GM18508 (cell line): ENCODE measurements around the gene UBAC2.
"Not testable (repeated sequence)": the region's sequence is repeated elsewhere in the genome, so short reads cannot be mapped to it uniquely, and the experiment has no call there.

Experiments
- ATAC-seq: cut with Tn5 transposase; IDR thresholded peaks from one replicate; pipeline ENCODE4 v1.9.1; 2021; ENCODE audit warnings: moderate number of reproducible peaks; ENCODE audit not compliant: insufficient read depth, unreplicated experiment

Gene UBAC2

DNA sequence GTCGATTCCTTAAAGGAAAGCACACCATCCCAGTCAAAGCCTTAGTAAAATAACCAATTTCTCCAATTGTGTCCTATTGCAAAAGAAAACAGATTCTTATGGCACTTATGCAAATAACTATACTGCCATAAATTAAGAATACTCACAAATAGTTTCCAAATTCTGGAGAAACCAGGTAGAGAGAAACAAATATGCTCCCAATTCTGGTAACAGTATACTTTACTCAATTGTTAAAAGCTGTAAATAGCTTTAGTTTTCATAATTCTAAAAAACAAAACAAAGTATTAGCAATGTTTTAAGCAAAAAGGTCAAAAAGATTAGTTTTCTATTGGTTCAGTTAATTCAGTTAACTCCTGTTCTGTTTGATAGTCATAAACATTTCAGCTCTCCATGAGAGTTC lies 18.2 kb upstream of the UBAC2 start:
- no peak for ATAC-seq

DNA sequence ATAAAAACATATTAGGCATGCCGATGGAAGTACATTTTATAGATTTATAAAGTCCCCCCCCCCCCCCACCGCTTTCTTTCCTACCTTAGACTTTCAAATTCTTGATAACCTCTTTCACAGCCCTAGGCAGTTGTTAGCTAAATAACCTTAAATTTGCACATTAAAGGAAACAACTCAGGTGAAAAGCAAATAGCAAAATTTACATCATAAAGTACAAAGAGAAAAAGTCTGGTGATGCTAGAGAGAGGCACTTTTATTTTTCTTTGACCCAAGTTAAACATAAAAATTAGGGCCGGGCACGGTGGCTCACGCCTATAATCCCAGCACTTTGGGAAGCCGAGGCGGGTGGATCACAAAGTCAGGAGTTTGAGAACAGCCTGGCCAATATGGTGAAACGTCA lies 15.0 kb upstream of the UBAC2 start:
- no peak for ATAC-seq

DNA sequence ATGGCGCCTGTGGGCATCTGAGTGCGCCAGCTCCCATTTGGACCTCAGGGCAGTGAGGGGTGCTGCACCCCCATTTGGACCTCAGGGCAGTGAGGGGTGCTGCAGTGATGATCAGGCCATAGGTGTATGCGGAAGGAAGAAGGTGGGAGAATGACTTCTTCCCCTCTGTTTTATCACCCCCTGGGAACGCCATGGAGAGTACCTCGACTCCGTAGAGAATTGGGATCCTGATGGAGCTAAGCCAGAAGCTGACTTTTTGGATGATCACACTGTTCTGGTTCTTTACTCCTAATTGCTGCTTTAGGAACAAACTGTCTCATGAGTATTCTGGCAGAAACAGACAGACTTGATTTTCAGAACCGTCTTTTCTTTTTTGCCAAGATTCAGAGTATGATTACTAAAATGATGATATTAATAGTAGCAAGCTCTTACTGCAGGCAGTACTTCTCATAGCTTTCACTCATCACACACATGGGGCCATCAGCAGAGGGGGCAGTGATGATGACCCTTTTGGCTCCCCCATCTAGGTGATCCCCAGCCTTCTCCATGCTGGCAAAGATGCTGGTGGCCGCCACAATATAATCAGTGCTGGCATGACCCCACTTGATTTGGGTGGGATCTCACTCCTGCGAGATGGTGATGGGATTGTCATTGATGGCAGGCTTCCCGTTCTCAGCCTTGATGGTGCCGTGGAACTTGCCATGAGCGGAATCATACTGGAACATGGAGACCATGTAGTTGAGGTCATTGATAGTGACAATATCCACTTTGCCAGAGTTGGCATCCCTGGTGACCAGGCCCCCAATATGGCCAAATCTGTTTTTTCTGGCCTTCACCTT lies 10.3 kb upstream of the UBAC2 start:
- no peak for ATAC-seq

DNA sequence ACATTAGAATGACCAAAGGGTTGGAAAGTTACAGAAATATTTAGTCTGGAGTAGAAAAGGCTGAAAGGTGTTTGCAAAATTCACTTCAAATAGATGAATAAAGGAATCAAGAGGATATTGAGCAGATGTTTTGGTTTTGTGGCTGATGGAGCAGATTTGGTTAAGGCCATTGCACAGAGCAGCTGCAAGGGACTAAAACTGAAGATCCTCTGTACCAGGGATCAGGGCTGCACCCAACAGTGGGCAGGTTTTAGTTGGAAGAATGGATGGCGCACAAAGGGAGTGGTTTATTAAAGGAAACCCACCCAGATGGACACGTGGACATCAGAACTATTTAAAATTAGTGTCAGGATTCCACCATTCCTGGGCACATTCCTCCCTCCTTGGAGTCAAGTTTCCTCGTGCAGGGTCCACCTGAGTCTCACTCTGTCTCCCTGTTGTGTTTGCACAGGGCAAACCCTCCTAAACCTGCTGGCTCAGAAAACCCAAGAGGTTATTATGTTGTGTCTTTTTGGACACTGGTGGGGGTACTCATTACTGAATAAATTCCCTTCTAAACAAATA lies 9.2 kb upstream of the UBAC2 start:
- ATAC-seq = no peak

DNA sequence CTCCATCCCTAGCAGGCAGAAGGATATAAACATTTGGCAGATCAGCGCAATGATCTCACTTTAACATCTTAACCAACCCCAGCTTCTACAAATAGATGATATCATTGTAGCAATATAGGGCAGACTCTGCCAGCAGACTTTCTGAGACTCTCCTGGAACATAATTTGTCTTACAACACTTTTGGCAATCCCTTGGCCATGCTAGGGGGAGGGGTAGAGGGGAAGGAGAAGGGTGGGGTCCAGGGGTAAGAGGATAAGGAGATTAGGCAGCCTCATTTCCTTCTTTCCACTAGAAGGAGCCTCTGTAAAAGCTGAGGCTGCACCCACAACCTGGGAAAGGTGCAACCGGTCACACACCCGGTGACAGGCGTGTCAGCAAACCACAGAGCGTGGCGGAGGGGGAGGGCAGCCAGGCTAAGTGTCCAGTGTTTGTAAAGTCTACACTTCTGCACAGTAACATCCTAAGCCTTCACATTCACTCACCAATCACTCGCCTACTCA lies 8.7 kb upstream of the UBAC2 start:
- ATAC-seq = no peak

DNA sequence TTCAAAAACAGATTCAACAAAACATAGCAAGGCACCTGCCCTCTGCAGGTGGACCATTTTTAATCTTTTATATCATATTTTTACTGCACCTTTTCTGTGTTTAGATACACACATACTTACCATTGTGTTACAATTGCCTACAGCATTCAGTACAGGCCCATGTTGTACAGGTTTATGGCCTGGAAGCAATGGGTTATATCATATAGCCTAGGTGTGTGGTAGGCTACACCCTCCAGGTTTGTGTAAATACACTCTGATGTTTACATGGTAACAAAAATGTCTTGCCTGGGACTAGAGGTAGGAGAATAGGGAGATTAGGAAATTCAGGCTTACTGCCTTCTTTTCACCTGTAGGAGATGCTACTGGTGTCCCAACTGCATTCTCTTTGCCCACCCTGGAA lies 8.2 kb upstream of the UBAC2 start:
- no peak for ATAC-seq

DNA sequence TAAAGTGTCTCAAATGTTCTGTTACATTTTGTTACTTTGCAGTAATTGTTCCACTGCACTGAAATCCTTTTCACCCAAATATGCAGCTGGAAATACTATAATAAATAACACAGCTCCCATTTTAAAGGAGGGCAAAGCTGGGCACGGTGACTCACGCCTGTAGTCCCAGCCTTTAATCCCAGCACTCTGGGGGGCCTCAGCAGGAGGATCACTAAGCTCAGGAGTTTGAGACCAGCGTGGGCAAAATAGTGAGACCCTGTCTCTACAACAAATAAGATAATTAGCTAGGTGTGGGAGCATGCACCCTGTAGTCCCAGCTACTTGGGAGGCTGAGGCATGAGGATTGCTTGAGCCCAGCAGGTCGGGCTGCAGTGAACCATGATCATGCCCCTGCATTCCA lies 7.5 kb upstream of the UBAC2 start:
- ATAC-seq = no peak

DNA sequence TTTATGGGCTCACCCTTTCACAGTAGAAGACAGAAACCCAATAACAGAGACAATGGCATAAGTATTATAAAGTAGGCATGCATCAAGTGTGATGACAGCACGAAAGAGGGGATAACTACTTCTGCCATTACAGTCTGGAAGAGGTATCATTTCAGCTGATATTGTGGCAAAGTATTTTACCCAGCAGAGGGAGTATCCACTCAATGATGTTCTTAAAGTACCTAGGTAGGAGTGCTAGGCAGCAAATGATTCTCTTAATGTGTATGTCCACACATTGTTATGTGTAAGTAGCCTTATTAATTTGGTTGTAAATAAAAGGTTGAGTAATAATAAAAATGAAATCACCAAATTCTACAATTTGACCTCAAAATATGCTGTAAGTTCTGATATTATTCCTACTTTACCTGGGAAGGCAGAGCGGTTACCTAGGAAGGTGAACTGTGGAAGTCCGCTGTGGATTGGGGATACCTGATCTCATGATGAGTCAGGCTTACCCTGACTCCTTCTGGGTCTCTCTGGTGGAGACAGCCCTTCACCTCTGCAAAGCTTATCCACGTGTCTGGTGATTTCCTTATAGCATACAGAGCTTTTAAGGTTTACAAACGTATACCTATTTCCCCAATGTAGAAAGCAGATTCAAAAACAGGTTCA lies 4.1 kb upstream of the UBAC2 start:
- no peak for ATAC-seq

DNA sequence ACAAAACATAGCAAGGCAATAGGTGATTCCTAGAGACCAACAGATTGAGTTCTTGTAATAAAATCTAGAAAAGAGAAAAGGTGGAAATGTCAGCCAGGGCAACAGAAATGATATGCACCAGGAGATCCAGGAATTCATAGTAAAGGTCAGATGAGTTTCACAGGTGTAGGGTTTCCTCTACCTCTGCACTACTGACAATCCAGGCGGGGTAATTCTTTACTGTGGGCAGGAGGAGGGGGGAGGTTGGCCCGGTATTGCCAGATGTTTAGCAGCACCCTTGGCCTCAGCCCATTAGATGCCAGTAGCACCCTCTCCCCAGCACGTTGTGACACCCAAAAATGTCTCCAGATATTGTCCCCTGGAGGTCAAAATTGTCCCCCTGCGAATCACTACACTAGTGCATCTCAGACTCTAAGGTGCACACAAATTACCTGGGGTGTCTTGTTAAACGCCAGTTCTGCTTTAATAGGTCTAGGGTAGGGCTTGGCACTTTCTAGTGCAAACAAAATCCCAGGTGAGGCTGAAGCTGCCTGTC lies 3.5 kb upstream of the UBAC2 start:
- no peak for ATAC-seq

DNA sequence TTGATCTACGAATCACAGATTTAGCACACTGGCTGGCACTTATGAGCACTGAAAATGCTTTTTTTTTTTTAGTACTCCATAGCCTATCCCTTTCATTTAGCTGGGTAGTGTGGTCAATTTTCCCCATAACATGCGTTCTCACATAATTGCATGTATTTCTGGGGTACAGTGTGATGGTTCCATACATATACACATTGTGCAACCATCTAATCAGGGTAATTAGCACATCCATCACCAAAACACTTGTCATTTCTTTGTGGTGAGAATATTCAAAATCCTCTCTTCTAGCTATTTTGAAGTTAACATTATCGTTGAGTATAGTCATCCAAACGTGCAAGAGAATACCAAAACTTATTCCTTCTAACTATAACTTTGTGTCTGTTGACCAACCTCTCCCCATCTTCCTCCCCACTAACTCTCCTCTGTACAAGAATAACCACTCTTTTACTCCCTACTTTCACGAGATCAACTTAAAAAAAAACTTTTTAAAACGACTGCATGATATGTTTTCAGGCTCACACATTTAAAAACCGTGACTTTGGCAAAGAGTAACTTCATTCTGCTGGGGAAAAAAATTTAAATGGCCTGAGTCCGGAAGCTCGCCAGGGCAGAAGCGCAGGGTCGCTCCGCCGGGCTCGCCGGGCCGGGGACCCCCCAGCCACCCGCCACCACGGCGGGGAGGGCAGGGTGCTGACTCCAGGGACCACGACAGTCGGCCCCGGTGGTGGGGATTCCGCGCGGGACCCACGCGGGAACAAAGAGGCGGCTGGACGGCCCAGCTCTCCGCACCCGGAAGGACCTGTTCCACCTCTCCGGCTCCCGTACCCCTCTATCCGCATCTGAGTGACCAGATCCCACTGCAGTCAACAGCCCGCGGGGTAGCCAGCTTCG lies 868 bp upstream of the UBAC2 start:
- ATAC-seq = no peak

DNA sequence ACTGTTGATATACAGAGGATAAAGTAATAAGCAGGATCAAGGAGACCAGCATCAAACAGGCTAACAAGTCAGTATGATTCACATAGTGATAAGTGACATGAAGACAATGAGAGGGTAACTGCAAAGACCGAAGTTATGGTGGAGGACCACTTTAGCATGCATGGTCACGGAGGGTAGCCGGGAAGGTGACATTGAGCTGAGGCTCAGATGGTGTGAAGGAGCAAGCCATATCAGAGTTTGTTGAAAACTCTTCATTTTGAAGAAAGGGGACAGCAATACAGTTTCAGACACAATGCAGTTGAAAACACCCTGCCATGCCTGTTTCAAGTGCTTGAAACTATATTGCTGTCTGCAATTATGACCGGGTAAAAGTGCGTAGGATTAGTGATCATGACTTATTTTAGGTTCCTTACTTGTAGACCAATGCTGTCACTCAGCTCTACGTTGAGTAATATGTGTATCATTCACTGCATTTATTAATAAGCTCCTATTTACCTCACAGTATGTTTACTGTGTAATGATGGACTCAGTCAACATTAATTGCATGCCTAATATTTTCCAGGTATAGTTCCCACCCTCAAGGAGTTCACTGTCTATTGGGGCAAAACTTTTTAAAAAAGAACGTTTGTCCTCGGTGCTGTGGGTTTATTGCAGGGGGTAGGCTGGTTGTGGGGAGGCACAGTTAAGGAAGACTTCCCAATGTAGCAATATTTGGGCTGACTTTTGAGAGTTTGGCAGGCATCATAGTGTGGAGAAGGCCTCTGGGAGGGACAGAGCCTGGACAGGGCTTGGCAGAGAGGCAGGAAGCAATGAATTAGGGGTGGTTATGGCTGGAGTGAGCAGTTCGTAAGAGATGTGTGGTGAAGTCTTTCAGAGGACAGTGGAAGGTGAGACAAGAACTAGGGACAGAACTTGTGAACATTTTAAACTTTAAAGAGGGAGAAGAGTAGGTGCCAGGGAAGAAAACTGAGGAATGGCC lies 3.2 kb downstream of the UBAC2 start:
- ATAC-seq = no peak

DNA sequence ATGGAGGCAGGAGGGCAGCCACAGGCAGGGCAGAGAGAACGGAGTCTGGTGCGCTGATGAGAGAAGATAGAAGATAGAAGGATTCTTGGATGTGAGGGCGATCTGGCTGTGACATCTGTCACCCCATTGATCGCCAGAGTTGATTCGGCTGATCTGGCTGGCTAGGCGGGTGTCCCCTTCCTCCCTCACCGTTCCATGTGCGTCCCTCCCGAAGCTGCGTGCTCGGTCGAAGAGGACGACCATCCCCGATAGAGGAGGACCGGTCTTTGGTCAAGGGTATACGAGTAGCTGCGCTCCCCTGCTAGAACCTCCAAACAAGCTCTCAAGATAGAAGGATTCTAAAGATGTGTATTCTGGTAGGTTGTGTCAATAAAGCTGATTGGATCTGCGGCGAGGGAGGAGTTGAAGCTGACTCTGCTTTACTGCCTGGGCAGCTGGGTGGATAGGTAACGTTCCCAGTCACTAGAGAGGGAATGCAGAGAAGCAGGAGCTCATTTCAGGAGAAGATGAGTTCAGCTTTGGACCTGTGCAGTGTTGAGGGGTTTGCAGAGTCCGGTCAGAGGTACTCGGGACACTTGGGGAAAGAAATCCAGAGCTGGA lies 5.1 kb downstream of the UBAC2 start:
- no peak for ATAC-seq

DNA sequence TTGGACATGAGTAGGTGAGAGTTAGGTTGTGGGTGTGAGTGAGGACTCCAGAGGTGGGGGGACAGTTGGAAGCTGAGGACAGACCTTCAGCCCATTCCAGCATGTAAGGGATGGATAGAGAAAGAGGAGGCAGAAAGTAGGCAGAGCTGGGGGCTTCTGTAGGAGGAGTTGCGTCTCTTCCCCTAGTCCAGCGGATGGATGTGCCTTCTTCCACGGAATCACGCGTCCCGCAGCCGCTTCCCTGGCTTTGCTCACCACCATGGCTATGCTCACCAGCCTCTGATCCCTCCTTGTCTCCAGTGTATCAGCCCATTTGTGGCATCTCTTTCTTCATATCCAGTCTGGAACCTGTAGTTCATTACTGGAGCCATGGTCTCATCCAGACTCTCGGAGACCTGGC lies 5.6 kb downstream of the UBAC2 start:
- no peak for ATAC-seq

DNA sequence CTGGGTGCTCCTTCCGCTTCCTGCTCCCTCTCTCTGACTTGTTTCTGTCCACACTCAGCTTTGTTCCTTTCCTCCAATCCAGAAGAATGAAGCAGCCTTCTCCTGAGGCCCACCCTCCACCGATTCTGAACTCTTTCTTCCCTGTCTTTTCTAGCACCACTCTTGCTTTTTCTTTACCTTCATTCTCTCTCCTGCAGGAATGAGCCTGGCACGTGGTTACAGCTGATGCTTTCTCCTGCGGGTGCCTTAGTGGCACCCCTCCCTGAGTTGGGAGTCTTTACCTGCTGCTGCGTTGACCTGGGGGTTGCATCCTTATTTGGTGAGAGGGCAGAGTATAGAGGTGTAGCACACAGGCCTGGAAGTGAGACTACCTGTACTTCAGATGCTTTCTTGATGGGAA lies 6.2 kb downstream of the UBAC2 start:
- ATAC-seq = no peak

DNA sequence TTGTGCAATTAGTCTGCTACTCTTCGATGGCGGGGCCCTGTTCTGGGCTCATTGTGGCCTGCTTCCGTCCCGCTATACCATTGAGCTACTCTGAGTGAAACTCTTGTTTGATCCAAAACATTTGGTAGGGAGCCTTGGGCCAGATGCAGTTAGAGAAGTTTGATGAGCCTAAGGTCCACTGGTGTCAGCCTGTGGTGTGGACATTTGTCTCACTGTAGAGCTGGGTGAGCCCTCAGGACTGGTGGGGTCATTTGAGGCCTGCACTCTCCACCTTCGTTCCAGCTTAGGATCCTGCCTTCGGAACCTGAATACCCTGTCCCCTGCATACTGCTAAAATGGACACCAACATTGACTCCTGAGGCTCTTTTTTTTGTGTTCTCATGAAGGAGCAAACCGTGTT lies 6.9 kb downstream of the UBAC2 start:
- no peak for ATAC-seq

DNA sequence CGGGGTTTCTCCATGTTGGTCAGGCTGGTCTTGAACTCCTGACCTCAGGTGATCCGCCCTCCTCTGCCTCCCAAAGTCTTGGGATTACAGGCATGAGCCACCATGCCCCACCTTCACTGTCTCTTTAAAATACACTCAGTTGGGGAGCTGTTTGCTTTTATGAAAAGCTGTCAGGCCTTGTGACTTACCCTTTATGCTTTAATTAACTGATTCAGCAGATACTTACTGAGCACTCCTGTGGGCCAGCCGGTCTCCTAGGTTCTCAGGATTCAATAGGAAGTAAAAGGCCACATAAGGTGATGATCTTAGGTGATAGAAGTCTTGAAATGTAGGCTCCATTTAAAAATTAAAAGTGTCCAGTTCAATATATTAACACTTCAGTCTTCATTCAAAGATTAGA lies 7.5 kb downstream of the UBAC2 start:
- ATAC-seq = no peak

DNA sequence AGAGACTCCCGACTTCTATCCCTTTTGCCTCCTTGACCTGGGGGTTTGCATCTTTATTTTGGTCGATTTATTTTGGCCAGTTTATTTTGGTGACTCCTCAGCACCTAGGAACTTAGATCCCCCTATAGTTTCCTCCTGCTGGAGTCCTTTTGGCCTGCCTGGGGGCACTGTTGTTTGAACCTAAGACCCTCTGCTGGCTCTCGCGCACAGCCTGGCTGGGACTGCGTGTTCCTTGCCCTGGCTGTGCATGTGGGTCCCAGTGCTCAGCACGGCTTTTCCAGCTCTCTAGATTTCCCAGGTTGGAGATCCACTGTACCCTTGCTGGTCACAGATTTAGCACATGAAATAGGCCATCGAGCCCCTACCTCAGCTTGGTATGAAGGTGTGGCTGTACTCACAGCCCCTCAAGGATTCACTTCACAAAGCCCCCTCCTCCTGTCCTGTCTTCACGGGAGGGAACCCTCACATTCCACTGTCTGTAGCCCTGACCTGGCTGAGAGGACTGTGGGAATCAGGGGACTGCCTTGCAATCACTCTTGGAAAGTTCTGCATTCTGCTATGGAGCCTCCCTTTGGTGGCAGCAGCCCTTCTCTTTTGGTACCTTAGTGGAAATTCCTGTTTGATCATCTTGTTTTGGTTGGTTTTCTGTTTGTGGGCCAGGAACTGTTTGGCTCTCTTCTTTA lies 8.3 kb downstream of the UBAC2 start:
- ATAC-seq = no peak

DNA sequence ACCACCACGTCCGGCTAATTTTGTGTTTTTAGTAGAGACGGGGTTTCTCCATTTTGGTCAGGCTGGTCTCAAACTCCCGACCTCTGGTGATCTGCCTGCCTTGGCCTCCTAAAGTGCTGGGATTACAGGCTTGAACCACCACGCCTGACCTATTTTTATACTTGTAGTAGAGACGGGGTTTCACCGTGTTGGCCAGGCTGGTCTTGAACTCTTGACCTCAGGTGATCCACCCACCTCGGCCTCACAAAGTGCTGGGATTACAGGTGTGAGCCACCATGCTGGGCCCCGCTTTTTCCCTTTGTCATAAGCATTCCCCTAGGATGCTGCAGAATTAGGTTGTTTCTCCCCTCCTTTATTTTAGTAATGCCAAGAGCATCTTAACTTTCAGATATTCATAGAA lies 10.0 kb downstream of the UBAC2 start:
- ATAC-seq = not testable (repeated sequence)
